8988T (cell line): ENCODE measurements around the gene LUZP2.

Source experiments
- DNase-seq: peaks from one replicate; pipeline ENCODE4 v3.0.0; 2011

Gene LUZP2

GRCh38 chr11:24636291-24636629 lies 139.4 kb downstream of the LUZP2 start:
- no peak for DNase-seq

- no peak for DNase-seq
Observed at GRCh38 chr11:24637520-24637919, 140.7 kb downstream of the LUZP2 start.

- DNase-seq: no peak
Observed at GRCh38 chr11:24642648-24643047, 145.8 kb downstream of the LUZP2 start.

GRCh38 chr11:24645563-24645962 lies 148.7 kb downstream of the LUZP2 start:
- no peak for DNase-seq

- no peak for DNase-seq
Observed at GRCh38 chr11:24651873-24652272, 155.0 kb downstream of the LUZP2 start.

- DNase-seq: no peak
Observed at GRCh38 chr11:24653901-24654300, 157.0 kb downstream of the LUZP2 start.

GRCh38 chr11:24661331-24661730 lies 164.5 kb downstream of the LUZP2 start:
- no peak for DNase-seq

- DNase-seq: no peak
Observed at GRCh38 chr11:24664399-24664798, 167.5 kb downstream of the LUZP2 start.

GRCh38 chr11:24667353-24667968 lies 170.6 kb downstream of the LUZP2 start:
- DNase-seq: no peak

- no peak for DNase-seq
Observed at GRCh38 chr11:24678703-24679348, 182.0 kb downstream of the LUZP2 start.

- no peak for DNase-seq
Observed at GRCh38 chr11:24679821-24680351, 183.0 kb downstream of the LUZP2 start.

GRCh38 chr11:24683583-24683982 lies 186.7 kb downstream of the LUZP2 start:
- DNase-seq: no peak

GRCh38 chr11:24685821-24686220 lies 189.0 kb downstream of the LUZP2 start:
- DNase-seq: no peak

GRCh38 chr11:24687531-24688147 lies 190.8 kb downstream of the LUZP2 start:
- no peak for DNase-seq

- no peak for DNase-seq
Observed at GRCh38 chr11:24688981-24689380, 192.1 kb downstream of the LUZP2 start.

GRCh38 chr11:24697522-24698111 lies 200.8 kb downstream of the LUZP2 start:
- no peak for DNase-seq

GRCh38 chr11:24704716-24705115 lies 207.9 kb downstream of the LUZP2 start:
- no peak for DNase-seq

- DNase-seq: no peak
Observed at GRCh38 chr11:24705474-24705873, 208.6 kb downstream of the LUZP2 start.

GRCh38 chr11:24708616-24709015 lies 211.8 kb downstream of the LUZP2 start:
- no peak for DNase-seq

- DNase-seq: no peak
Observed at GRCh38 chr11:24709928-24710565, 213.2 kb downstream of the LUZP2 start.

- DNase-seq: no peak
Observed at GRCh38 chr11:24714601-24715000, 217.7 kb downstream of the LUZP2 start.

- no peak for DNase-seq
Observed at GRCh38 chr11:24716403-24716802, 219.6 kb downstream of the LUZP2 start.

GRCh38 chr11:24723231-24723630 lies 226.4 kb downstream of the LUZP2 start:
- DNase-seq: no peak
